RWPE2 (cell line): ENCODE results near the gene CDH4.

Experiments
- ATAC-seq: fragments of 200-7000 bp; cut with Tn5 transposase; 3 replicates; pipeline ENCODE4 v1.9.1; 2021; ENCODE audit warnings: low read depth
- DNase-seq: peaks from one replicate; pipeline ENCODE4 v3.0.0-alpha.2; 2020; ENCODE audit warnings: low spot score
- H3K27ac ChIP-seq: fragments of 450-650 bp; 2 replicates; pipeline ENCODE4 v1.5.1; 2017; ENCODE audit warnings: mild to moderate bottlenecking; ENCODE audit not compliant: poor library complexity, severe bottlenecking
- H3K27me3 ChIP-seq: fragments of 250-450 bp; sonication (Bioruptor Pico); 2 replicates; pipeline ENCODE4 v1.5.1; 2021; ENCODE audit warnings: mild to moderate bottlenecking, moderate library complexity; ENCODE audit not compliant: insufficient read depth, poor library complexity, severe bottlenecking
- H3K36me3 ChIP-seq: fragments of 250-450 bp; sonication (Bioruptor Pico); 2 replicates; pipeline ENCODE4 v1.5.1; 2020; ENCODE audit warnings: low read depth, mild to moderate bottlenecking, moderate library complexity
- H3K4me1 ChIP-seq: fragments of 250-450 bp; sonication (Bioruptor Pico); 2 replicates; pipeline ENCODE4 v1.5.1; 2021; ENCODE audit warnings: mild to moderate bottlenecking, moderate library complexity; ENCODE audit not compliant: insufficient read depth, poor library complexity, severe bottlenecking
- H3K4me3 ChIP-seq: fragments of 250-450 bp; sonication (Bioruptor Pico); 2 replicates; pipeline ENCODE4 v1.5.1; 2021; ENCODE audit warnings: mild to moderate bottlenecking, moderate library complexity; ENCODE audit not compliant: severe bottlenecking
- H3K9me3 ChIP-seq: fragments of 250-450 bp; sonication (Bioruptor Pico); 2 replicates; pipeline ENCODE4 v1.5.1; 2021; ENCODE audit warnings: mild to moderate bottlenecking, moderate library complexity; ENCODE audit not compliant: severe bottlenecking
- CTCF ChIP-seq: fragments of 450-650 bp; IDR thresholded peaks from one replicate; pipeline ENCODE4 v1.5.1; 2017; ENCODE audit warnings: mild to moderate bottlenecking, moderate library complexity; ENCODE audit not compliant: poor library complexity, severe bottlenecking

CDH4 gene

GRCh38 chr20:61861858-61862257 lies 609.8 kb downstream of the CDH4 start:
- Histone ChIP-seq H3K4me1 (no peaks in the 10 kb centered on the region), H3K27me3 (no peaks in the 10 kb centered on the region), H3K9me3 (no peaks in the 10 kb centered on the region), H3K36me3 (no peaks in the 10 kb centered on the region), H3K4me3 (no peak overlapping the region), H3K27ac (no peak overlapping the region)
- no peak for TF ChIP-seq CTCF
- ATAC-seq = no peak
- DNase-seq = no peak

- Histone ChIP-seq H3K4me3 (no peak overlapping the region), H3K27ac (no peak overlapping the region), H3K36me3 (no peaks in the 10 kb centered on the region), H3K27me3 (no peaks in the 10 kb centered on the region), H3K4me1 (no peaks in the 10 kb centered on the region), H3K9me3 (no peaks in the 10 kb centered on the region)
- DNase-seq = no peak
- no peak for ATAC-seq
- no peak for TF ChIP-seq CTCF
These were observed 610.8 kb downstream of the CDH4 start for GRCh38 chr20:61862881-61863280.

GRCh38 chr20:61864481-61864880 lies 612.4 kb downstream of the CDH4 start:
- no peak for TF ChIP-seq CTCF

GRCh38 chr20:61865353-61865752 lies 613.3 kb downstream of the CDH4 start:
- H3K27me3 ChIP-seq = no peaks in the 10 kb centered on the region
- H3K36me3 ChIP-seq = no peaks in the 10 kb centered on the region
- TF ChIP-seq CTCF = no peak
- H3K9me3 ChIP-seq = no peaks in the 10 kb centered on the region
- DNase-seq (no peak), ATAC-seq (no peak)
- no peaks in the 10 kb centered on the region for H3K4me1 ChIP-seq
- no peak overlapping the region for H3K4me3 ChIP-seq
- H3K27ac ChIP-seq = no peak overlapping the region

More at GRCh38 chr20:61864481-61864880, 612.4 kb downstream of the CDH4 start:
- DNase-seq (no peak), ATAC-seq (no peak)
- no peaks in the 10 kb centered on the region for H3K36me3 ChIP-seq
- no peaks in the 10 kb centered on the region for H3K9me3 ChIP-seq
- no peaks in the 10 kb centered on the region for H3K27me3 ChIP-seq
- H3K4me3 ChIP-seq = no peak overlapping the region
- no peaks in the 10 kb centered on the region for H3K4me1 ChIP-seq
- H3K27ac ChIP-seq = no peak overlapping the region

- H3K27me3 ChIP-seq = no peaks in the 10 kb centered on the region
- peaks cover 3% of the 10 kb centered on the region for H3K9me3 ChIP-seq
- TF ChIP-seq CTCF = no peak
- DNase-seq = no peak
- no peaks in the 10 kb centered on the region for H3K36me3 ChIP-seq
- no peaks in the 10 kb centered on the region for H3K4me1 ChIP-seq
- no peak overlapping the region for H3K27ac ChIP-seq
- no peak for ATAC-seq
- H3K4me3 ChIP-seq = no peak overlapping the region
These were observed 614.1 kb downstream of the CDH4 start for GRCh38 chr20:61866165-61866564.
